ENCODE results near the gene FH.

DNA sequence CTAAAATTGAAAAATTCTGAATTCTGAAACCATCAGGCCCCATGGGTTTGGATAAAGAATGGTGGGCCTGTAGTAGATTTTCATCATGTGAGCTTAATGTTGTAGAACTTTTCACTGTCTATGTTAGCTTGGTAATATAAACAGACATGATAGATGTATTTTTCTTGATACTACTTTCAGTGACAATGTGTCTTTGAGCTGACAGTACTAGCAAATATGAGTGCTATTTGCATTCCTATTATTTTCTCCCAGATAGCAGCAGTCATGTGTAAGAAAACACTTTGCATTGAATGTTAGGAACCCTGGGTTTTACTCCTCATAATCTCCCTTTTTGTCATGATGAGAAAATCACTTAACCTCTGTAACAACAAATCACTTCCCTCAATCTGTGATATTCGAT lies 30.8 kb upstream of the FH start:
- TF ChIP-seq EZH2 (IDR thresholded peaks at IDR 0.05; ENCODE audit: borderline replicate concordance, control insufficient read depth, low read depth, low read length), result no peak
- no peak for TF ChIP-seq ATF7 (IDR thresholded peaks at IDR 0.05; ENCODE audit: low read depth)
- no peak for TF ChIP-seq NRF1 (conservative IDR thresholded peaks at IDR 0.05; ENCODE audit: low read depth, low read length)
- no peak for TF ChIP-seq SPI1 (IDR thresholded peaks at IDR 0.05; ENCODE audit: borderline replicate concordance, insufficient read depth, low read depth, low read length)
